HepG2 (cell line): ENCODE results near the gene COMMD4. TPM values are rescaled to one million over a fixed set of nuclear protein-coding genes. Genes with fewer than 3 reads are reported as not detected.

Experiments used
- CHCHD3 ChIP-seq: sonication (generic); formaldehyde crosslinking; IDR thresholded peaks from 2 replicates; pipeline ENCODE4 v1.8.0; 2022; ENCODE audit warnings: mild to moderate bottlenecking, missing genetic modification reagents, moderate library complexity
- DBP ChIP-seq: sonication (generic); formaldehyde crosslinking; IDR thresholded peaks from 2 replicates; pipeline ENCODE4 v1.4.0; 2020; ENCODE audit warnings: missing genetic modification reagents; ENCODE audit errors: not compliant biosample characterization
- MTA1 ChIP-seq: sonication (generic); formaldehyde crosslinking; IDR thresholded peaks from 2 replicates; pipeline ENCODE4 v1.4.0; 2020; ENCODE audit warnings: missing genetic modification reagents, mild to moderate bottlenecking, borderline replicate concordance
- PAXIP1 ChIP-seq: sonication (generic); formaldehyde crosslinking; conservative IDR thresholded peaks from 2 replicates; pipeline ENCODE4 v1.4.0; 2020; ENCODE audit warnings: mild to moderate bottlenecking, missing genetic modification reagents, moderate library complexity
- SNRNP70 ChIP-seq: fragments of 200-400 bp; formaldehyde crosslinking; IDR thresholded peaks from 2 replicates; pipeline ENCODE4 v1.6.1; 2017; ENCODE audit warnings: mild to moderate bottlenecking, low read depth, low read length, moderate library complexity
- ZNF318 ChIP-seq: sonication (generic); formaldehyde crosslinking; IDR thresholded peaks from 2 replicates; pipeline ENCODE4 v1.4.0; 2020; ENCODE audit warnings: mild to moderate bottlenecking, missing genetic modification reagents
- ZNF468 ChIP-seq: sonication (generic); formaldehyde crosslinking; IDR thresholded peaks from 2 replicates; pipeline ENCODE4 v1.8.0; 2022; ENCODE audit warnings: mild to moderate bottlenecking, moderate library complexity, missing genetic modification reagents
- polyA plus RNA-seq, 8 experiments: library from polyadenylated mRNA; depleted of rRNA in 3 of 8; stranded (reverse) in 7 of 8; unstranded in 1 of 8; fragments of >200 nt; fragmentation: Illumina TruSeq in 4 of 8; extraction: Trizol in 4 of 8; gene quantifications; 2 replicates each; pipeline versions ENCODE4 v1.2.1 to v1.2.3, GENCODE V29; 2011 to 2016; ENCODE audit warnings: low read depth in 4 of 8, missing spikeins in 1 of 8, mixed read lengths in 1 of 8; ENCODE audit not compliant: insufficient read depth in 1 of 8
- total RNA-seq, 5 experiments: library from RNA; depleted of rRNA; stranded (reverse); fragments of >200 nt; fragmentation: Illumina TruSeq; extraction: Trizol; gene quantifications; 2 replicates each; pipeline ENCODE4 v1.2.3, GENCODE V29; 2016; ENCODE audit warnings: low read depth in 1 of 5
- TF ChIP-seq, protein P1 (sequence below): sonication (generic); formaldehyde crosslinking; IDR thresholded peaks from 2 replicates; pipeline ENCODE4 v1.5.0; 2020; ENCODE audit warnings: missing genetic modification reagents, mild to moderate bottlenecking, borderline replicate concordance
- TF ChIP-seq, protein P2 (sequence below): sonication (generic); formaldehyde crosslinking; IDR thresholded peaks from 2 replicates; pipeline ENCODE4 v1.8.0; 2022; ENCODE audit warnings: missing genetic modification reagents, low read depth, mild to moderate bottlenecking, borderline replicate concordance
- TF ChIP-seq, protein P3 (sequence below), 2 experiments: fragments of 450-650 bp in 1 of 2; sonication (generic) in 1 of 2; formaldehyde crosslinking; IDR thresholded peaks; 2 replicates each; pipeline versions ENCODE4 v1.5.0 to v1.8.0; 2020 to 2022; ENCODE audit warnings: mild to moderate bottlenecking in 1 of 2, missing genetic modification reagents in 1 of 2
- TF ChIP-seq, protein P4 (sequence below): sonication (generic); formaldehyde crosslinking; IDR thresholded peaks from 2 replicates; pipeline ENCODE4 v1.5.0; 2020; ENCODE audit warnings: missing genetic modification reagents

Gene COMMD4
- total and polyA plus RNA-seq, 2 of the 13 experiments (the other 11 are each of a cell fraction or from before 2014, with no cell fraction given), result 45.8 to 89.9 TPM

GRCh38 chr15:75367913-75368688 is 32.2 kb downstream of the COMMD4 start, which contains the start of gene MAN2C1 (continued):
- TF ChIP-seq DBP (CRISPR knock-in tag) (no peak), ZNF468 (no peak), CHCHD3 (CRISPR knock-in tag) (peak; percentile 58; the same call in 1 of the 2 replicates), MTA1 (CRISPR knock-in tag) (no peak), PAXIP1 (CRISPR knock-in tag) (no peak; the same call in none of the 2 replicates), ZNF318 (CRISPR knock-in tag) (peak; percentile 82; the same call in 1 of the 2 replicates), SNRNP70 (no peak)
- TF ChIP-seq, protein P1, sequence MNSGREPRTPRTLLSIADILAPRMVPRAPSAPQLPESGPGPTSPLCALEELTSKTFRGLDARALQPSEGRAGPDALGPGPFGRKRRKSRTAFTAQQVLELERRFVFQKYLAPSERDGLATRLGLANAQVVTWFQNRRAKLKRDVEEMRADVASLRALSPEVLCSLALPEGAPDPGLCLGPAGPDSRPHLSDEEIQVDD (CRISPR knock-in tag), result no peak
- TF ChIP-seq, protein P2, sequence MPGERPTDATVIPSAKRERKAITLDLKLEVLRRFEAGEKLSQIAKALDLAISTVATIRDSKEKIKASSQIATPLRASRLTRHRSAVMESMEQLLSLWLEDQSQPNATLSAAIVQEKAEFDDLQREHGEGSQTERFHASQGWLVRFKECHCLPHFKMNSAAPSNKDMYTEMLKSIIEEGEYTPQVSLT (CRISPR knock-in tag), result no peak
- TF ChIP-seq, protein P3, sequence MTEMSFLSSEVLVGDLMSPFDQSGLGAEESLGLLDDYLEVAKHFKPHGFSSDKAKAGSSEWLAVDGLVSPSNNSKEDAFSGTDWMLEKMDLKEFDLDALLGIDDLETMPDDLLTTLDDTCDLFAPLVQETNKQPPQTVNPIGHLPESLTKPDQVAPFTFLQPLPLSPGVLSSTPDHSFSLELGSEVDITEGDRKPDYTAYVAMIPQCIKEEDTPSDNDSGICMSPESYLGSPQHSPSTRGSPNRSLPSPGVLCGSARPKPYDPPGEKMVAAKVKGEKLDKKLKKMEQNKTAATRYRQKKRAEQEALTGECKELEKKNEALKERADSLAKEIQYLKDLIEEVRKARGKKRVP (CRISPR knock-in tag; IDR thresholded peaks at IDR 0.05), result no peak; a peak in 2 of 4 replicates
- TF ChIP-seq, protein P4, sequence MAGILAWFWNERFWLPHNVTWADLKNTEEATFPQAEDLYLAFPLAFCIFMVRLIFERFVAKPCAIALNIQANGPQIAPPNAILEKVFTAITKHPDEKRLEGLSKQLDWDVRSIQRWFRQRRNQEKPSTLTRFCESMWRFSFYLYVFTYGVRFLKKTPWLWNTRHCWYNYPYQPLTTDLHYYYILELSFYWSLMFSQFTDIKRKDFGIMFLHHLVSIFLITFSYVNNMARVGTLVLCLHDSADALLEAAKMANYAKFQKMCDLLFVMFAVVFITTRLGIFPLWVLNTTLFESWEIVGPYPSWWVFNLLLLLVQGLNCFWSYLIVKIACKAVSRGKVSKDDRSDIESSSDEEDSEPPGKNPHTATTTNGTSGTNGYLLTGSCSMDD, result no peak
